ENCODE results near the gene CCDC197. TPM values are rescaled to one million over a fixed set of nuclear protein-coding genes. Genes with fewer than 3 reads are reported as not detected.

CCDC197 gene
- total RNA-seq, 1 donor from 2014 or later, result not detected

DNA sequence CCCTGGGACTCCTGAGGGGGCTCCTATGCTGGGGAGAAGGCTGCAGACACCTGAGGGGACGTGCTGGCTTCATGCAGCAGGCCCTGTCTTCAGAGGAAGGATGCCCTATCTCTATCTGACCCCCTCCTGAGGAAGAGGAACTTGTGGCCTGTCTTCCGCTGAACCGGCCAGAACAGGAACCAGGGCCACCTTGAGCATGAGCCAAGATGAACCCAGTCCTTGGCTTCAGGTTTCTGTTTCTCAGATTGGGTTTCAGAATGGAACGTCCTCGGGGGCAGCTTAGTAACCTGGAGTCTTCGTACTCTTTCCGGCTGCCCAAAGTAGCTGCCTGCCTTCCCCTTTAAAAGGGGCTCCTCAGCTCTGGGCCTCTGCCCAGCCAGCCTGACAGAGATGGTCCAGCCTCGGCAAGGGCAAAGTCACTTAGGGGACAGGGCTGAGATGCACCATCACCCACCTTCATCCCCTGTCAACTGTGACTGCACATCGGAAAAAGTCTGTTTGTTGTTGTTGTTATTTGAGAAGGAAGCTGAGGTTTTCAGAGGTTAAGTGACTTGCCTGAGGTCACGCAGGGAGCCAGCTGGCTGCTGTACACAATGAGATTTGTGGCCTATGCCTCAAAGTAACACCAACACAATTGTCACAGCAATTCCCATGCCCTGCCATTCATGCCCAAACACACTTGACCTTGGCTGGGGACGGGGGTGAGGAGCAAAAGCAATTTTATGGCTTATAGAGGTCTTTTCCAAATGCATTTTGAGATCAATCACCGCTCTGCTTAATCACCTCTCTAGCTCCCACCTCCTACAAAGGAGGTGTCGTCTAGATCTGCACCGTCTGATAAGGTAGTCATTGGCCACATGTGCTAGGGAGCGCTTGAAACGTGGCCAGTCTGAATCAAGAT, 34.1 kb upstream of the CCDC197 start:
- no peaks in the 10 kb centered on the region for H3K36me3 ChIP-seq
- no peaks in the 10 kb centered on the region for H3K9me3 Mint-ChIP-seq
- TF ChIP-seq EZH2 (IDR thresholded peaks at IDR 0.05) (no peak), EZH2phosphoT487 (IDR thresholded peaks at IDR 0.05) (no peak)
- TF ChIP-seq, protein P1, sequence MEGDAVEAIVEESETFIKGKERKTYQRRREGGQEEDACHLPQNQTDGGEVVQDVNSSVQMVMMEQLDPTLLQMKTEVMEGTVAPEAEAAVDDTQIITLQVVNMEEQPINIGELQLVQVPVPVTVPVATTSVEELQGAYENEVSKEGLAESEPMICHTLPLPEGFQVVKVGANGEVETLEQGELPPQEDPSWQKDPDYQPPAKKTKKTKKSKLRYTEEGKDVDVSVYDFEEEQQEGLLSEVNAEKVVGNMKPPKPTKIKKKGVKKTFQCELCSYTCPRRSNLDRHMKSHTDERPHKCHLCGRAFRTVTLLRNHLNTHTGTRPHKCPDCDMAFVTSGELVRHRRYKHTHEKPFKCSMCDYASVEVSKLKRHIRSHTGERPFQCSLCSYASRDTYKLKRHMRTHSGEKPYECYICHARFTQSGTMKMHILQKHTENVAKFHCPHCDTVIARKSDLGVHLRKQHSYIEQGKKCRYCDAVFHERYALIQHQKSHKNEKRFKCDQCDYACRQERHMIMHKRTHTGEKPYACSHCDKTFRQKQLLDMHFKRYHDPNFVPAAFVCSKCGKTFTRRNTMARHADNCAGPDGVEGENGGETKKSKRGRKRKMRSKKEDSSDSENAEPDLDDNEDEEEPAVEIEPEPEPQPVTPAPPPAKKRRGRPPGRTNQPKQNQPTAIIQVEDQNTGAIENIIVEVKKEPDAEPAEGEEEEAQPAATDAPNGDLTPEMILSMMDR (IDR thresholded peaks at IDR 0.05), result no peak
- H3F3A ChIP-seq (ENCODE audit: low read depth), result no peaks in the 10 kb centered on the region
- H3K27me3 ChIP-seq, result no peaks in the 10 kb centered on the region
- H3K4me2 ChIP-seq, result no peak overlapping the region
- H3K4me1 Mint-ChIP-seq, result peaks cover 17% of the 10 kb centered on the region
- H3K9ac ChIP-seq, result no peak overlapping the region
- H3K27ac ChIP-seq, result no peak overlapping the region
- peak overlapping the region; percentile 53 for H3K27ac Mint-ChIP-seq
- DNase-seq (ENCODE audit: low spot score), result no peak
- H3K9me3 ChIP-seq (ENCODE audit: low read depth), result no peaks in the 10 kb centered on the region
- H3K27me3 Mint-ChIP-seq (ENCODE audit: insufficient read depth, low read depth), result peaks cover 7% of the 10 kb centered on the region
- H4K20me1 ChIP-seq (ENCODE audit: low read depth), result no peaks in the 10 kb centered on the region
- no peak overlapping the region for H3K4me3 ChIP-seq
- H3K4me1 ChIP-seq, result peaks cover 3% of the 10 kb centered on the region
- no peaks in the 10 kb centered on the region for H3K36me3 Mint-ChIP-seq
- H2AFZ ChIP-seq (replicated peaks), result no peak overlapping the region
- H3K79me2 ChIP-seq (ENCODE audit: low read depth), result no peaks in the 10 kb centered on the region
- H3K4me3 Mint-ChIP-seq, result no peak overlapping the region

DNA sequence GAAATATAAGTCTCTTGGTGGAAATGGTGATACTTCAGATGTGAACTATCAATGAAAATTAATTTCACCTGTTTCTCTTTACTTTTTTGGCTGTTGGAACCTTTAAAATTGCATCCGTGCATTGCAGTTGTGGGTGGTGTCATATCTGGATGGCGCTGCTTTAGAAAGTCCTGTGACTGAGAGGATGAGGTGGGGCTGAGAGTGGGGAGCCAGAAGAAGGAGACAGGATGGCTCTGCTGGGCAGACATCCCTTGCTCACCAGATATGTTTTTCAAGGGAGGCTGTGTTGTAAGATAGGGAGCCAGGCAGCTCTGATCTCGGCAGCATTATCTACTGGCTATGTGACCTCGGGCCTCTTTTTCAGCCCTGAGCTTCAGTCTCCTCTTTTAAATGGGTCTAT, 33.4 kb upstream of the CCDC197 start:
- H3K27me3 ChIP-seq, result no peaks in the 10 kb centered on the region
- no peak overlapping the region for H3K4me3 Mint-ChIP-seq
- no peaks in the 10 kb centered on the region for H3K9me3 Mint-ChIP-seq
- no peak for TF ChIP-seq EZH2 (IDR thresholded peaks at IDR 0.05)
- no peak for TF ChIP-seq EZH2phosphoT487 (IDR thresholded peaks at IDR 0.05)
- TF ChIP-seq, protein P1 (IDR thresholded peaks at IDR 0.05), result no peak
- no peak overlapping the region for H3K4me3 ChIP-seq
- H3K27me3 Mint-ChIP-seq (ENCODE audit: insufficient read depth, low read depth), result peaks cover 7% of the 10 kb centered on the region
- no peaks in the 10 kb centered on the region for H4K20me1 ChIP-seq (ENCODE audit: low read depth)
- no peak for DNase-seq (ENCODE audit: low spot score)
- H3K4me1 Mint-ChIP-seq, result peaks cover 17% of the 10 kb centered on the region
- H3K27ac ChIP-seq, result no peak overlapping the region
- H3K4me1 ChIP-seq, result peaks cover 3% of the 10 kb centered on the region
- no peak overlapping the region for H3K27ac Mint-ChIP-seq
- no peaks in the 10 kb centered on the region for H3K79me2 ChIP-seq (ENCODE audit: low read depth)
- H2AFZ ChIP-seq (replicated peaks), result no peak overlapping the region
- no peaks in the 10 kb centered on the region for H3K36me3 ChIP-seq
- H3F3A ChIP-seq (ENCODE audit: low read depth), result no peaks in the 10 kb centered on the region
- no peak overlapping the region for H3K4me2 ChIP-seq
- H3K9ac ChIP-seq, result no peak overlapping the region
- no peaks in the 10 kb centered on the region for H3K9me3 ChIP-seq (ENCODE audit: low read depth)
- H3K36me3 Mint-ChIP-seq, result no peaks in the 10 kb centered on the region

DNA sequence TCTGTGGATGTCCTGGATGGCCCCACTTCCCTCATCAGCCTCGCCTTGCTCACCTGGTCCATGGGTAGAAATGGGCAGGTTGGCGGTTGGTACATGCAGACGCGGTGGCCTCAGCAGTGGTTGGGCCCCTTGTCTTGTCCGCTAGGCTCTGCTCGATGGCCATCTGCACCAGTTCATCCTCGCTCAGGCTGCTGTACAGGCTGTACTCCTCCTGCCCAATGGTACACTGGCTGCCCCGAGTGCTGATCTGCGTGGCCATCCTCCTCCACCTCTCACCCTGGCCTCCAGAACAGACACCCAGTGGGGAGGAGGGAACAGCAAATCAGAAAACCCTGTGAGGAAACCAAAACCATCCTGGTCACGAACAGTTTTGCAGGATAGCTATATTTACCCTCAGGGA, 32.8 kb upstream of the CCDC197 start:
- Histone ChIP-seq H3K4me3 (no peak overlapping the region), H2AFZ (replicated peaks) (no peak overlapping the region), H3K9ac (no peak overlapping the region), H3K4me1 (peaks cover 3% of the 10 kb centered on the region), H3F3A (ENCODE audit: low read depth) (no peaks in the 10 kb centered on the region), H3K4me2 (no peak overlapping the region), H4K20me1 (ENCODE audit: low read depth) (no peaks in the 10 kb centered on the region), H3K79me2 (ENCODE audit: low read depth) (no peaks in the 10 kb centered on the region), H3K36me3 (no peaks in the 10 kb centered on the region), H3K9me3 (ENCODE audit: low read depth) (no peaks in the 10 kb centered on the region), H3K27ac (no peak overlapping the region), H3K27me3 (no peaks in the 10 kb centered on the region)
- no peak for DNase-seq (ENCODE audit: low spot score)
- Mint-ChIP-seq H3K27me3 (ENCODE audit: insufficient read depth, low read depth) (peaks cover 10% of the 10 kb centered on the region), H3K4me3 (no peak overlapping the region), H3K9me3 (no peaks in the 10 kb centered on the region), H3K36me3 (no peaks in the 10 kb centered on the region), H3K27ac (no peak overlapping the region), H3K4me1 (peaks cover 11% of the 10 kb centered on the region)
- TF ChIP-seq, protein P1 (IDR thresholded peaks at IDR 0.05), result no peak
- TF ChIP-seq EZH2phosphoT487 (IDR thresholded peaks at IDR 0.05), result no peak
- TF ChIP-seq EZH2 (IDR thresholded peaks at IDR 0.05), result no peak

All from neural progenitor cell (in vitro differentiated cells).